Mucosa of descending colon (tissue), 3 donors: Measurements from ENCODE around the gene SFI1. TPM values are rescaled to one million over a fixed set of nuclear protein-coding genes. Genes with fewer than 3 reads are reported as not detected.
"Not testable (repeated sequence)": the region's sequence is repeated elsewhere in the genome, so short reads cannot be mapped to it uniquely, and the experiment has no call there.

ENCODE experiments used
- ATAC-seq: fragments of 200-7000 bp; cut with Tn5 transposase; one replicate; pipeline ENCODE4 v1.9.1; 2020; ENCODE audit warnings: mild to moderate bottlenecking, moderate library complexity
- DNase-seq, 3 donors: peaks; one replicate each; pipeline ENCODE4 v3.0.0-alpha.2; 2020
- H3K36me3 ChIP-seq: fragments of 200-600 bp; one replicate; pipeline ENCODE4 v1.8.0; 2021; ENCODE audit warnings: low read depth, mild to moderate bottlenecking
- H3K4me1 ChIP-seq: fragments of 200-600 bp; one replicate; pipeline ENCODE4 v1.8.0; 2021; ENCODE audit warnings: low read depth, mild to moderate bottlenecking
- H3K4me3 ChIP-seq: fragments of 200-600 bp; one replicate; pipeline ENCODE4 v1.8.0; 2021; ENCODE audit warnings: mild to moderate bottlenecking
- H3K9me3 ChIP-seq: fragments of 200-600 bp; one replicate; pipeline ENCODE4 v1.8.0; 2021; ENCODE audit warnings: mild to moderate bottlenecking
- CTCF ChIP-seq: fragments of 200-600 bp; IDR thresholded peaks from one replicate; pipeline ENCODE4 v1.8.0; 2022; ENCODE audit warnings: antibody characterized with exemption, mild to moderate bottlenecking
- intact Hi-C, 2 donors: fragments of 100-400 bp; cut with DNase I in 1 of 2; cut with micrococcal nuclease in 1 of 2; formaldehyde crosslinking; loops; one replicate each; pipeline versions ENCODE4 v1.11.0 to v1.11.1; 2022; cut with DNase I, micrococcal nuclease
- total RNA-seq, 3 donors: library from RNA; stranded (reverse); fragmentation: NEBNext Ultra II Directional in 2 of 3; extraction: Animal tissue kit (Norgen Biotek cat#: 25700) in 2 of 3; gene quantifications; one replicate each; pipeline versions ENCODE4 v1.2.1 to v1.2.4, GENCODE V29; 2021 to 2023
- donor health status: DM: no; HTN: no; CAD: no; lungs with moderate emphysema.
- donor health status: DM: no; HTN: no; CAD: no.
- donor health status: DM: no; HTN: yes; CAD: no.

The SFI1 gene
- total RNA-seq, 3 donors from 2014 or later = 34.4 to 52.6 (median 49.5) TPM

- ATAC-seq = no peak
- no peak for DNase-seq
- Histone ChIP-seq H3K4me1 (peaks cover 7% of the 10 kb centered on the region), H3K36me3 (no peaks in the 10 kb centered on the region), H3K9me3 (no peaks in the 10 kb centered on the region), H3K4me3 (no peak overlapping the region)
- no peak for TF ChIP-seq CTCF
- intact Hi-C loops = no loop called here
Measured at GRCh38 chr22:31530823-31531195, 34.5 kb downstream of the SFI1 start.

GRCh38 chr22:31532060-31532459, 35.7 kb downstream of the SFI1 start:
- Histone ChIP-seq H3K4me3 (no peak overlapping the region), H3K9me3 (no peaks in the 10 kb centered on the region), H3K36me3 (no peaks in the 10 kb centered on the region), H3K4me1 (peaks cover 7% of the 10 kb centered on the region)
- no peak for TF ChIP-seq CTCF
- no peak for DNase-seq
- no peak for ATAC-seq
- intact Hi-C loops = no loop called here

GRCh38 chr22:31533374-31533773, 37.0 kb downstream of the SFI1 start:
- DNase-seq = no peak
- ATAC-seq = no peak
- Histone ChIP-seq H3K4me3 (no peak overlapping the region), H3K36me3 (no peaks in the 10 kb centered on the region), H3K9me3 (no peaks in the 10 kb centered on the region), H3K4me1 (peaks cover 7% of the 10 kb centered on the region)
- no peak for TF ChIP-seq CTCF
- intact Hi-C loops = no loop called here

- ATAC-seq (peak; percentile 56), DNase-seq (no peak)
- Histone ChIP-seq H3K4me3 (no peak overlapping the region), H3K9me3 (no peaks in the 10 kb centered on the region), H3K36me3 (no peaks in the 10 kb centered on the region), H3K4me1 (no peaks in the 10 kb centered on the region)
- intact Hi-C loops = no loop called here
- TF ChIP-seq CTCF = no peak
Measured at GRCh38 chr22:31537019-31537535, 40.7 kb downstream of the SFI1 start.

GRCh38 chr22:31538815-31539214, 42.5 kb downstream of the SFI1 start:
- no peaks in the 10 kb centered on the region for H3K4me1 ChIP-seq
- no peaks in the 10 kb centered on the region for H3K9me3 ChIP-seq
- intact Hi-C loops = no loop called here
- DNase-seq (no peak), ATAC-seq (no peak)
- TF ChIP-seq CTCF = no peak
- no peaks in the 10 kb centered on the region for H3K36me3 ChIP-seq
- H3K4me3 ChIP-seq = no peak overlapping the region

GRCh38 chr22:31540166-31540565, 43.8 kb downstream of the SFI1 start:
- DNase-seq, H3K9me3 ChIP-seq, H3K36me3 ChIP-seq, H3K4me1 ChIP-seq, H3K4me3 ChIP-seq, ATAC-seq, intact Hi-C loops: not testable (repeated sequence)
